Endometrial microvascular endothelial cells (primary cell): ENCODE measurements around the gene CLASRP. TPM values are rescaled to one million over a fixed set of nuclear protein-coding genes. Genes with fewer than 3 reads are reported as not detected.

Experiments
- in situ Hi-C: cut with HindIII; loops from 2 replicates; pipeline ENCODE4 v1.10.0; 2017; ENCODE audit warnings: low sequenced_read_pairs, low pct_unique_long_range_greater_than_20kb; ENCODE audit errors: inconsistent ontology term
- total RNA-seq: library from RNA; depleted of rRNA; stranded (reverse); fragments of >200 nt; gene quantifications from one replicate; pipeline ENCODE4 v1.2.3, GENCODE V29; 2015; ENCODE audit errors: inconsistent ontology term

The CLASRP gene
- total RNA-seq, 1 donor from 2014 or later: 28.2 TPM

- in situ Hi-C loops: no loop called here
Measured at GRCh38 chr19:45016388-45017314, 22.2 kb upstream of the CLASRP start.

- in situ Hi-C loops: no loop called here
Measured at GRCh38 chr19:45019187-45019586, 19.7 kb upstream of the CLASRP start.

GRCh38 chr19:45020071-45020470, 18.8 kb upstream of the CLASRP start:
- in situ Hi-C loops: no loop called here

GRCh38 chr19:45021971-45022370, 16.9 kb upstream of the CLASRP start:
- in situ Hi-C loops: no loop called here

- in situ Hi-C loops: no loop called here
Measured at GRCh38 chr19:45023048-45023447, 15.8 kb upstream of the CLASRP start.

GRCh38 chr19:45025264-45025663, 13.6 kb upstream of the CLASRP start:
- in situ Hi-C loops: no loop called here

GRCh38 chr19:45027371-45027770, 11.5 kb upstream of the CLASRP start:
- in situ Hi-C loops: no loop called here

- in situ Hi-C loops: no loop called here
Measured at GRCh38 chr19:45030825-45031224, 8.0 kb upstream of the CLASRP start.

- in situ Hi-C loops: no loop called here
Measured at GRCh38 chr19:45032421-45032820, 6.4 kb upstream of the CLASRP start.

- in situ Hi-C loops: no loop called here
Measured at GRCh38 chr19:45035755-45036154, 3.1 kb upstream of the CLASRP start.

- in situ Hi-C loops: no loop called here
Measured at GRCh38 chr19:45037393-45038169, 1.3 kb upstream of the CLASRP start.

- in situ Hi-C loops: no loop called here
Measured at GRCh38 chr19:45040059-45040771, 1.4 kb downstream of the CLASRP start.

- in situ Hi-C loops: no loop called here
Measured at GRCh38 chr19:45041125-45041524, 2.3 kb downstream of the CLASRP start.

- in situ Hi-C loops: no loop called here
Measured at GRCh38 chr19:45045671-45046353, 7.0 kb downstream of the CLASRP start.

- in situ Hi-C loops: no loop called here
Measured at GRCh38 chr19:45046355-45046754, 7.5 kb downstream of the CLASRP start.

- in situ Hi-C loops: no loop called here
Measured at GRCh38 chr19:45047188-45047797, 8.4 kb downstream of the CLASRP start.

GRCh38 chr19:45049073-45049736, 10.4 kb downstream of the CLASRP start:
- in situ Hi-C loops: no loop called here

- in situ Hi-C loops: no loop called here
Measured at GRCh38 chr19:45050036-45050435, 11.2 kb downstream of the CLASRP start.
